IPS-NIHi11 (cell line): ENCODE measurements around the gene OR4N2.
"Not testable (repeated sequence)": the region's sequence is repeated elsewhere in the genome, so short reads cannot be mapped to it uniquely, and the experiment has no call there.

Experiments
- DNase-seq: peaks from one replicate; pipeline ENCODE4 v3.0.0; 2012; ENCODE audit warnings: mixed read lengths, low spot score

The OR4N2 gene

GRCh38 chr14:19803470-19803869, at the start of gene OR4N2:
OR4N2 (plus strand) TSS chr14:19803770; CDS start chr14:19827449, 23,679 bp downstream.
- not testable (repeated sequence) for DNase-seq

GRCh38 chr14:19754172-19754571, 49.4 kb upstream of the OR4N2 start:
- DNase-seq, result no peak

- not testable (repeated sequence) for DNase-seq
Measured at GRCh38 chr14:19771491-19771890, 32.1 kb upstream of the OR4N2 start.

GRCh38 chr14:19771895-19772430, 31.6 kb upstream of the OR4N2 start:
- DNase-seq, result no peak

GRCh38 chr14:19772454-19772853, 31.1 kb upstream of the OR4N2 start:
- not testable (repeated sequence) for DNase-seq

- not testable (repeated sequence) for DNase-seq
Measured at GRCh38 chr14:19773204-19773603, 30.4 kb upstream of the OR4N2 start, which contains the start of gene OR4M1. OR4M1 (plus strand) TSS chr14:19773504; CDS start chr14:19780323, 6,819 bp downstream.

- no peak for DNase-seq
Measured at GRCh38 chr14:19775587-19775986, 28.0 kb upstream of the OR4N2 start.

GRCh38 chr14:19785848-19786247, 17.7 kb upstream of the OR4N2 start:
- not testable (repeated sequence) for DNase-seq

- DNase-seq, result not testable (repeated sequence)
Measured at GRCh38 chr14:19787318-19787717, 16.3 kb upstream of the OR4N2 start.

GRCh38 chr14:19788150-19788549, 15.4 kb upstream of the OR4N2 start:
- not testable (repeated sequence) for DNase-seq

- not testable (repeated sequence) for DNase-seq
Measured at GRCh38 chr14:19796520-19797108, 7.0 kb upstream of the OR4N2 start.

- DNase-seq, result no peak
Measured at GRCh38 chr14:19799880-19800279, 3.7 kb upstream of the OR4N2 start.

- no peak for DNase-seq
Measured at GRCh38 chr14:19800282-19801117, 3.1 kb upstream of the OR4N2 start.

GRCh38 chr14:19801118-19801464, 2.5 kb upstream of the OR4N2 start:
- no peak for DNase-seq

GRCh38 chr14:19813171-19813920, 9.8 kb downstream of the OR4N2 start:
- not testable (repeated sequence) for DNase-seq

GRCh38 chr14:19819879-19820278, 16.3 kb downstream of the OR4N2 start:
- not testable (repeated sequence) for DNase-seq

GRCh38 chr14:19821016-19821415, 17.4 kb downstream of the OR4N2 start:
- DNase-seq, result not testable (repeated sequence)

GRCh38 chr14:19823178-19823577, 19.6 kb downstream of the OR4N2 start:
- no peak for DNase-seq

GRCh38 chr14:19823765-19824164, 20.2 kb downstream of the OR4N2 start:
- no peak for DNase-seq

GRCh38 chr14:19827626-19828244, 24.2 kb downstream of the OR4N2 start:
- DNase-seq, result not testable (repeated sequence)

GRCh38 chr14:19828314-19828713, 24.7 kb downstream of the OR4N2 start:
- DNase-seq, result no peak
